WTC11 (cell line): Measurements from ENCODE around the gene AADAT. TPM values are rescaled to one million over a fixed set of nuclear protein-coding genes. Genes with fewer than 3 reads are reported as not detected.
A peak's percentile ranks its signal among the peaks of the same experiment; 100 is the strongest.

Experiments
- ATAC-seq: fragments of 200-7000 bp; cut with Tn5 transposase; 2 replicates; pipeline ENCODE4 v1.10.0; 2021; ENCODE audit warnings: mild to moderate bottlenecking, moderate library complexity
- CTCF ChIA-PET: fragments of 300-600 bp; sonication (Branson Sonifier 250); formaldehyde crosslinking; loops from one replicate; lab custom pipeline; 2021; ENCODE audit warnings: antibody characterized with exemption; lab: Charles Lee
- POLR2A ChIA-PET: fragments of 350-600 bp; sonication (Branson Sonifier 250); formaldehyde crosslinking; loops from one replicate; lab custom pipeline; 2021; ENCODE audit warnings: antibody characterized with exemption; lab: Charles Lee
- DNase-seq: peaks from one replicate; pipeline ENCODE4 v3.0.0; 2021; ENCODE audit warnings: low spot score
- H3K27ac Mint-ChIP-seq: 2 replicates; pipeline ENCODE4 v1.8.0; 2021; ENCODE audit warnings: mixed read lengths
- H3K27me3 Mint-ChIP-seq: 2 replicates; pipeline ENCODE4 v1.8.0; 2021; ENCODE audit warnings: low read depth, mild to moderate bottlenecking, moderate library complexity, mixed read lengths
- H3K36me3 Mint-ChIP-seq: 2 replicates; pipeline ENCODE4 v1.8.0; 2021; ENCODE audit warnings: mixed read lengths
- H3K4me1 Mint-ChIP-seq: 2 replicates; pipeline ENCODE4 v1.8.0; 2022; ENCODE audit warnings: mixed read lengths
- H3K4me3 Mint-ChIP-seq: 2 replicates; pipeline ENCODE4 v1.8.0; 2021; ENCODE audit warnings: mild to moderate bottlenecking, moderate library complexity, mixed read lengths
- H3K9me3 Mint-ChIP-seq: 2 replicates; pipeline ENCODE4 v1.8.0; 2021; ENCODE audit warnings: mixed read lengths
- ATF2 ChIP-seq: sonication (generic); formaldehyde crosslinking; IDR thresholded peaks from 2 replicates; pipeline ENCODE4 v1.8.1; 2022; ENCODE audit warnings: low read depth, missing genetic modification reagents, borderline replicate concordance
- CREB1 ChIP-seq: sonication (generic); formaldehyde crosslinking; IDR thresholded peaks from 2 replicates; pipeline ENCODE4 v1.8.0; 2023; ENCODE audit warnings: mild to moderate bottlenecking, missing genetic modification reagents
- ETV6 ChIP-seq: sonication (generic); formaldehyde crosslinking; IDR thresholded peaks from 2 replicates; pipeline ENCODE4 v1.8.1; 2022; ENCODE audit warnings: mild to moderate bottlenecking, missing genetic modification reagents
- FOXJ3 ChIP-seq: sonication (generic); formaldehyde crosslinking; IDR thresholded peaks from 2 replicates; pipeline ENCODE4 v1.9.0; 2021; ENCODE audit warnings: missing genetic modification reagents, mild to moderate bottlenecking, borderline replicate concordance
- FOXK1 ChIP-seq: sonication (generic); formaldehyde crosslinking; IDR thresholded peaks from 2 replicates; pipeline ENCODE4 v1.8.0; 2022; ENCODE audit warnings: mild to moderate bottlenecking, moderate library complexity, missing genetic modification reagents
- FOXP1 ChIP-seq: sonication (generic); formaldehyde crosslinking; IDR thresholded peaks from 2 replicates; pipeline ENCODE4 v1.8.0; 2022; ENCODE audit warnings: missing genetic modification reagents, mild to moderate bottlenecking, moderate library complexity, borderline replicate concordance
- HMGXB4 ChIP-seq: sonication (generic); formaldehyde crosslinking; IDR thresholded peaks from 2 replicates; pipeline ENCODE4 v1.8.1; 2023; ENCODE audit warnings: mild to moderate bottlenecking, moderate library complexity, missing genetic modification reagents
- NR3C1 ChIP-seq: sonication (generic); formaldehyde crosslinking; conservative IDR thresholded peaks from 2 replicates; pipeline ENCODE4 v1.8.1; 2023; ENCODE audit warnings: low read depth, mild to moderate bottlenecking, missing genetic modification reagents
- TP53 ChIP-seq: sonication (generic); formaldehyde crosslinking; IDR thresholded peaks from 2 replicates; pipeline ENCODE4 v1.8.1; 2023; ENCODE audit warnings: mild to moderate bottlenecking, missing genetic modification reagents
- ZNF396 ChIP-seq: fragments of 250-450 bp; sonication (Bioruptor Pico); IDR thresholded peaks from 2 replicates; pipeline ENCODE4 v1.8.0; 2021; ENCODE audit warnings: mild to moderate bottlenecking, moderate library complexity, borderline replicate concordance
- ZNF423 ChIP-seq: fragments of 250-450 bp; sonication (Bioruptor Pico); IDR thresholded peaks from 2 replicates; pipeline ENCODE4 v2.1.2; 2022; ENCODE audit warnings: mild to moderate bottlenecking, moderate library complexity
- ZNF425 ChIP-seq: fragments of 250-450 bp; sonication (Bioruptor Pico); conservative IDR thresholded peaks from 2 replicates; pipeline ENCODE4 v1.9.0; 2021; ENCODE audit warnings: mild to moderate bottlenecking
- total RNA-seq: library from RNA; stranded (reverse); gene quantifications from 3 replicates; pipeline ENCODE4 v1.2.3, GENCODE V29; 2021
- TF ChIP-seq, protein P1 (sequence below): sonication (generic); formaldehyde crosslinking; IDR thresholded peaks from 2 replicates; pipeline ENCODE4 v1.8.0; 2023; ENCODE audit warnings: missing genetic modification reagents, mild to moderate bottlenecking, borderline replicate concordance
- TF ChIP-seq, protein P2 (sequence below): sonication (generic); formaldehyde crosslinking; conservative IDR thresholded peaks from 2 replicates; pipeline ENCODE4 v1.8.1; 2023; ENCODE audit warnings: mild to moderate bottlenecking, low read depth, missing genetic modification reagents, moderate library complexity
- TF ChIP-seq, protein P3 (sequence below): sonication (generic); formaldehyde crosslinking; IDR thresholded peaks from 2 replicates; pipeline ENCODE4 v1.8.0; 2022; ENCODE audit warnings: mild to moderate bottlenecking, missing genetic modification reagents

The AADAT gene
- total RNA-seq, 1 experiment from 2014 or later: 12.3 TPM

DNA sequence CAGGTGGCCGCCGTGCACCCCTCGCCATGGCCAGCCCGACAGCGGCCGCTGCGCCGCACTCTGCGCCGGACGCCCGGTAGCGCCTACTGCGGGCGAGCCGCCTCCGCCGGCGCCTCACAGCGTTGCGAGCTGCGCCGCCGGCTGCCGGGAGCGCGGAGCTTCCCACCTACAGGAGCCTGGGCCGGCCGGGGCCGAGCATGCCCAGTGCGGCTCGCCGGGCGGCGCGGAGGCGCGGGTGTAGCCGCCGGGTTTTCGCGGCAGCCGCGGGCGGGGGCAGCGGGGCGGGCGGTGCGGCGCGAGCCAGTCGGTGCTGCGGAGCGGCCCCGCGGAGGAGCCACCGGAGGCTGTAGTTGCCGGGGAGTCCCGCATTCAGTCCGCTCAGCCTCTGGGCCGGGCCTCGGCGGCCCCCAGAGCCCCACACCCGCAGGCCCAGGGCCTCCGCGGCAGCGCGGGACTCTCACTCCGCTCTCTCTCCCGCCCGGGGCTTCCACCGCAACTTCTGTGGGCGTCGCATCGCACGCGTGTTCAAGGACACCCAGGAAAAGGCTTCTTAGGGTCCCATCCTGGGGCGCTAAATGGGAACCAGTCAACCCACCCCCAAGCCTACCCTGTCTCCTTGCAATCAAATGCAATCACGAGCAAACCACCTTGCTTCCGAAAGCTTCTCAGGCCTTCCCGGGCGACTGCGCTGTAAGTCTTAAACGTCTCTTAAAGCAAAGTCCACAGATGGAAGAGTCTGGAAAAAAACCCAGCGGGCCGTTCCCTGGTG lies 63.3 kb downstream of the AADAT start, which contains the start of gene MFAP3L (continued):
- TF ChIP-seq, protein P1, sequence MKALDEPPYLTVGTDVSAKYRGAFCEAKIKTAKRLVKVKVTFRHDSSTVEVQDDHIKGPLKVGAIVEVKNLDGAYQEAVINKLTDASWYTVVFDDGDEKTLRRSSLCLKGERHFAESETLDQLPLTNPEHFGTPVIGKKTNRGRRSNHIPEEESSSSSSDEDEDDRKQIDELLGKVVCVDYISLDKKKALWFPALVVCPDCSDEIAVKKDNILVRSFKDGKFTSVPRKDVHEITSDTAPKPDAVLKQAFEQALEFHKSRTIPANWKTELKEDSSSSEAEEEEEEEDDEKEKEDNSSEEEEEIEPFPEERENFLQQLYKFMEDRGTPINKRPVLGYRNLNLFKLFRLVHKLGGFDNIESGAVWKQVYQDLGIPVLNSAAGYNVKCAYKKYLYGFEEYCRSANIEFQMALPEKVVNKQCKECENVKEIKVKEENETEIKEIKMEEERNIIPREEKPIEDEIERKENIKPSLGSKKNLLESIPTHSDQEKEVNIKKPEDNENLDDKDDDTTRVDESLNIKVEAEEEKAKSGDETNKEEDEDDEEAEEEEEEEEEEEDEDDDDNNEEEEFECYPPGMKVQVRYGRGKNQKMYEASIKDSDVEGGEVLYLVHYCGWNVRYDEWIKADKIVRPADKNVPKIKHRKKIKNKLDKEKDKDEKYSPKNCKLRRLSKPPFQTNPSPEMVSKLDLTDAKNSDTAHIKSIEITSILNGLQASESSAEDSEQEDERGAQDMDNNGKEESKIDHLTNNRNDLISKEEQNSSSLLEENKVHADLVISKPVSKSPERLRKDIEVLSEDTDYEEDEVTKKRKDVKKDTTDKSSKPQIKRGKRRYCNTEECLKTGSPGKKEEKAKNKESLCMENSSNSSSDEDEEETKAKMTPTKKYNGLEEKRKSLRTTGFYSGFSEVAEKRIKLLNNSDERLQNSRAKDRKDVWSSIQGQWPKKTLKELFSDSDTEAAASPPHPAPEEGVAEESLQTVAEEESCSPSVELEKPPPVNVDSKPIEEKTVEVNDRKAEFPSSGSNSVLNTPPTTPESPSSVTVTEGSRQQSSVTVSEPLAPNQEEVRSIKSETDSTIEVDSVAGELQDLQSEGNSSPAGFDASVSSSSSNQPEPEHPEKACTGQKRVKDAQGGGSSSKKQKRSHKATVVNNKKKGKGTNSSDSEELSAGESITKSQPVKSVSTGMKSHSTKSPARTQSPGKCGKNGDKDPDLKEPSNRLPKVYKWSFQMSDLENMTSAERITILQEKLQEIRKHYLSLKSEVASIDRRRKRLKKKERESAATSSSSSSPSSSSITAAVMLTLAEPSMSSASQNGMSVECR: 0 out of 2 replicates have a peak, but pooled peaks have one; percentile 5
- peak; percentile 75; the same call in 1 of the 2 replicates for TF ChIP-seq HMGXB4 (CRISPR knock-in tag)
- no peak for TF ChIP-seq ZNF423 (CRISPR knock-in tag)
- no peak for TF ChIP-seq ETV6 (CRISPR knock-in tag)
- no peak for TF ChIP-seq CREB1 (CRISPR knock-in tag)
- TF ChIP-seq TP53 (CRISPR knock-in tag): peak; percentile 66; the same call in 1 of the 2 replicates
- TF ChIP-seq, protein P2, sequence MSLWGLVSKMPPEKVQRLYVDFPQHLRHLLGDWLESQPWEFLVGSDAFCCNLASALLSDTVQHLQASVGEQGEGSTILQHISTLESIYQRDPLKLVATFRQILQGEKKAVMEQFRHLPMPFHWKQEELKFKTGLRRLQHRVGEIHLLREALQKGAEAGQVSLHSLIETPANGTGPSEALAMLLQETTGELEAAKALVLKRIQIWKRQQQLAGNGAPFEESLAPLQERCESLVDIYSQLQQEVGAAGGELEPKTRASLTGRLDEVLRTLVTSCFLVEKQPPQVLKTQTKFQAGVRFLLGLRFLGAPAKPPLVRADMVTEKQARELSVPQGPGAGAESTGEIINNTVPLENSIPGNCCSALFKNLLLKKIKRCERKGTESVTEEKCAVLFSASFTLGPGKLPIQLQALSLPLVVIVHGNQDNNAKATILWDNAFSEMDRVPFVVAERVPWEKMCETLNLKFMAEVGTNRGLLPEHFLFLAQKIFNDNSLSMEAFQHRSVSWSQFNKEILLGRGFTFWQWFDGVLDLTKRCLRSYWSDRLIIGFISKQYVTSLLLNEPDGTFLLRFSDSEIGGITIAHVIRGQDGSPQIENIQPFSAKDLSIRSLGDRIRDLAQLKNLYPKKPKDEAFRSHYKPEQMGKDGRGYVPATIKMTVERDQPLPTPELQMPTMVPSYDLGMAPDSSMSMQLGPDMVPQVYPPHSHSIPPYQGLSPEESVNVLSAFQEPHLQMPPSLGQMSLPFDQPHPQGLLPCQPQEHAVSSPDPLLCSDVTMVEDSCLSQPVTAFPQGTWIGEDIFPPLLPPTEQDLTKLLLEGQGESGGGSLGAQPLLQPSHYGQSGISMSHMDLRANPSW (CRISPR knock-in tag): no peak
- TF ChIP-seq ZNF396 (CRISPR knock-in tag): no peak
- TF ChIP-seq ZNF425: no peak
- TF ChIP-seq FOXK1 (CRISPR knock-in tag): no peak; the same call in 1 of the 2 replicates

DNA sequence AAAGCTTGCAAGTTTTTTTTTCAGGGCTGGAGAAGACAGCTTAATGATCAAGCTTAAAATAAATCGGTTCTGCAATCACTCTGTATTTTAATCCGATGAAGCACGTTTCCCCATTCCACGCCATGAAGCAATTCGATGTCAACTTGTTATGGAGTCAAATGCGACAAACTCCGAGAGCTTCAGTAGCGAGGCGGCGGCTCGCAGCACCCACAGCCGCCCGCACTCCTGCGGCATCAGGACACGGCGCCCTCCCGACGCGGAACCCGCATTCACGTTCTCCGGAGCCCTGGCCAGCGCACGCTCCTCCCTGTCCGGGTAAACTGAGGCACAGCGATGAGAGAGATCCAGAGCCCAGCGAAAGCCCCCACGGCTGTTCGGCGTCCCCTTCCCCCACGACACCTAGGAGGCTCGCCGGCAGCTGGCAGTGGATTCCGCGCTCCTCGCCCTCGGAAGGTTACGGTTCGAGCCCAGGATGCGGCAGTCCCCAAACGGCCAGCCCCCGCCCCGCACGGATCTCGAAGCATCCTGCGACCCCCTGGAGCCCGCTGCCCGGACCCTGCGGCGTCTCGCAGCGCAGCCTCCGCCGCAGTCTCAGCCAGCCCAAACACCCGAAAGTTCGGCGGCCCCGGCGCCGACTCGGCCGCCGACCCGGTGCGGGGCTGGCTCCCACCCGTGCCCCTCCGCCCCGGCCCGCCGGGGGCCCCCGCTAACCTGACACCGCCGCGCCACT lies 64.1 kb downstream of the AADAT start:
- peak; percentile 30 for DNase-seq
- peaks cover 10% of the 10 kb centered on the region for H3K36me3 Mint-ChIP-seq
- peaks cover 9% of the 10 kb centered on the region; the same call in 1 of the 2 replicates for H3K9me3 Mint-ChIP-seq
- H3K4me1 Mint-ChIP-seq: peaks cover 33% of the 10 kb centered on the region
- H3K27me3 Mint-ChIP-seq: peaks cover 50% of the 10 kb centered on the region
- peak overlapping the region; percentile 82 for H3K4me3 Mint-ChIP-seq
- ChIA-PET POLR2A (interaction anchor here (0.6 to 1.4 kb wide), 4 partner anchors 13 to 405 kb away, joined by 4 to 5 read pairs (median 4); partner anchors contain the start of gene CLCN3), CTCF (interaction anchor here (1.4 to 3.0 kb wide), 3 partner anchors 215 to 413 kb away, joined by 3 to 12 read pairs (median 9); partner anchors contain the start of gene NEK1)
- ATAC-seq: peak; percentile 1; the same call in 1 of the 2 replicates
- no peak overlapping the region for H3K27ac Mint-ChIP-seq
- peak; percentile 36; the same call in 1 of the 2 replicates for TF ChIP-seq FOXK1 (CRISPR knock-in tag)
- TF ChIP-seq, protein P3, sequence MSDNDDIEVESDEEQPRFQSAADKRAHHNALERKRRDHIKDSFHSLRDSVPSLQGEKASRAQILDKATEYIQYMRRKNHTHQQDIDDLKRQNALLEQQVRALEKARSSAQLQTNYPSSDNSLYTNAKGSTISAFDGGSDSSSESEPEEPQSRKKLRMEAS (CRISPR knock-in tag): 0 out of 2 replicates have a peak, but pooled peaks have one; percentile 52
- TF ChIP-seq NR3C1 (CRISPR knock-in tag): 0 out of 2 replicates have a peak, but pooled peaks have one; percentile 12
- TF ChIP-seq FOXP1: peak; percentile 60
- TF ChIP-seq FOXJ3 (CRISPR knock-in tag): no peak
- TF ChIP-seq ATF2 (CRISPR knock-in tag): no peak
- TF ChIP-seq HMGXB4 (CRISPR knock-in tag): peak; percentile 36; the same call in 1 of the 2 replicates
